SHP77 (cell line): ENCODE results near the gene SNRNP48.

Source experiments
- DNase-seq, 2 experiments: peaks; one replicate each; lab custom pipeline; 2025; lab: John Stamatoyannopoulos, UW

Gene SNRNP48, protein sequence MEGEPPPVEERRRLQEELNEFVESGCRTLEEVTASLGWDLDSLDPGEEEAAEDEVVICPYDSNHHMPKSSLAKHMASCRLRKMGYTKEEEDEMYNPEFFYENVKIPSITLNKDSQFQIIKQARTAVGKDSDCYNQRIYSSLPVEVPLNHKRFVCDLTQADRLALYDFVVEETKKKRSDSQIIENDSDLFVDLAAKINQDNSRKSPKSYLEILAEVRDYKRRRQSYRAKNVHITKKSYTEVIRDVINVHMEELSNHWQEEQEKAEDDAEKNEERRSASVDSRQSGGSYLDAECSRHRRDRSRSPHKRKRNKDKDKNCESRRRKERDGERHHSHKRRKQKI

DNA sequence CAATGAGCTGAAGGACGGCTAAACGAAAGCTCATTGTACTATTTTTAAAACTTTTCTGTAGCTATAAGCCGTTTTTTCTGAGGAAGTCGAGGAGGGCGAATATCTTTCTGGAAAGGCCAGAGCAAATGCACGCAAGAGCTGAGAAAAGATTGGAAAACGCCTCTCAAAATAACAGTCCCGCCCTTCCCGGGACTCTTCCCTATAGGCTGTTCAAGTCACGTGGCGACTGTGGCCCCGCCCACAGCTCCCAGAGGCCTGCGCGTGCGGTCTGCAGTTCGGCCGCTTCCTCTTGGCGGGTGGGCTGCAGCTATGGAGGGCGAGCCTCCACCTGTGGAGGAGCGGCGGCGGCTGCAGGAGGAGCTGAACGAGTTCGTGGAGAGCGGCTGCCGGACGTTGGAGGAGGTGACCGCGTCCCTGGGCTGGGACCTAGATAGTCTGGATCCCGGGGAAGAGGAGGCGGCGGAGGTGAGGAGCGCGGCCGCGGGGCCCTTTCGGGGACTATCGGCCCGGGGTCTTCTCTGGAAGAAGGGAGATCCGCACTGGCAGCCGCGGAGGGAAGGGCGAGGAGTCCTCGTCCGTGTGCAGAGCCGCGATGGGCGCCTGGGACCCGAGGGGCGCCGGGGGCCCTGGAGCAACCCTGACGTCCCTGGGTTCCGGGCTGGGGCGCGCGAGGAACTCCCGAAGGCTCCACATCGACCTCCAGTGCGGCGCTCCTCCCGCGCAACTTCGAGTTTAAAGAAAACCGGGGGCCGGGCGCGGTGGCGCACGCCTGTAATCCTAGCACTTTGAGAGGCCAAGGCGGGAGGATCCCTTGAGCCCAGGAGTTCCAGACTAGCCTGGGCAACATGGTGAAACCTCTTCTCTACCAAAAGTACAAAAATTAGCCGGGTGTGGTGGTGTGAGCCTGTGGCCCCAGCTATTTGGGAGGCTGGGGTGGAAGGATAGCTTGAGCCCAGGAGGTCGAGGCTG is at the start of gene SNRNP48:
Gene SNRNP48 (plus strand): TSS at position 250 of the 969 bp plus-strand sequence. CDS start 60 bp downstream, at position 310.
- DNase-seq = peak; percentile 90 to 94

DNA sequence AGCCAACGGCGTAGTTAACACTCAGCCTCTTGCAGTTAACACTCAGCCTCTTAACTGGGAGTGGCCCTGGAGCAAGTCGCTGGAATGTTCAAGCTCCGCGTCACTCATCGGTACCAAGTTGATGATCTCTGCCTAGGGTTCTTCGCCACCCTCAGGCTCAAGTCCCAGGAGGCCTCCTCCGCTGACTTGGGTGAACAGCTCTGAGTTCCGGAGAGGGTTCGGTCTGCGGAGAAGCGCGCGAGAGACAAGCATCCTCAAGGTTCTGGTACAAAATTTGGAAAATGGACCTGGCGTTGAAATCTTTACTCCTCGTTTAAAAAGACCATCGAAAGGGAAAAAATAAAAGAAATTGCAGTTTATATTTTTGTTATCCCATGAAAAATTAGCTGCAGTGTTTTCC is 49.4 kb upstream of the SNRNP48 start:
- DNase-seq = no peak

DNA sequence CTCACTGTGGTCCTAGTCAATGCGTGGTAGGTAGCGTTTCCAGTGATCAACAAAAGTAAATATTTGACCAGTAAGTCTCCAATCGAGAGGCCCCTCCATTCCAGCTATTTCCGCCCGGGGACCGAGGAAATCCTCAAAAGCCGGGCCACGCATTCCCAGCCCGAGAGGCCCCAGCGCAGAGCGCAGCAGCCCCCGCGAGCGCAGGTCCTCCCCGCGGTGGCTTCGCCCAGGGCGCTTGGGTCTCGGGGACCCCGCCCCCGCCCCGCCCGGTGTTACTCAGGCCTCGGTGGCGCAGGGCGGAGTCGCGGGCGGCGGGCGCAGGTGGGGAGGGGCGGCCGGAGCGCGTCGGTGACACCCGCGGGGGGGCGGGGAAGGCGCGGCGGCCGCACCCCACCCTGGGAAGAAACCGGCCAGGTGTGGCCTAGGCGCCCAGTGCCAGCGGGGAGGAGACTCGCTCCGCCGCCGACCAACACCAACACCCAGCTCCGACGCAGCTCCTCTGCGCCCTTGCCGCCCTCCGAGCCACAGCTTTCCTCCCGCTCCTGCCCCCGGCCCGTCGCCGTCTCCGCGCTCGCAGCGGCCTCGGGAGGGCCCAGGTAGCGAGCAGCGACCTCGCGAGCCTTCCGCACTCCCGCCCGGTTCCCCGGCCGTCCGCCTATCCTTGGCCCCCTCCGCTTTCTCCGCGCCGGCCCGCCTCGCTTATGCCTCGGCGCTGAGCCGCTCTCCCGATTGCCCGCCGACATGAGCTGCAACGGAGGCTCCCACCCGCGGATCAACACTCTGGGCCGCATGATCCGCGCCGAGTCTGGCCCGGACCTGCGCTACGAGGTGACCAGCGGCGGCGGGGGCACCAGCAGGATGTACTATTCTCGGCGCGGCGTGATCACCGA is 48.6 kb upstream of the SNRNP48 start, which contains the start of gene DSP:
Gene DSP (plus strand): TSS at position 497 of the 890 bp plus-strand sequence. CDS start 245 bp downstream, at position 742.
- DNase-seq = peak; percentile 37 to 50

DNA sequence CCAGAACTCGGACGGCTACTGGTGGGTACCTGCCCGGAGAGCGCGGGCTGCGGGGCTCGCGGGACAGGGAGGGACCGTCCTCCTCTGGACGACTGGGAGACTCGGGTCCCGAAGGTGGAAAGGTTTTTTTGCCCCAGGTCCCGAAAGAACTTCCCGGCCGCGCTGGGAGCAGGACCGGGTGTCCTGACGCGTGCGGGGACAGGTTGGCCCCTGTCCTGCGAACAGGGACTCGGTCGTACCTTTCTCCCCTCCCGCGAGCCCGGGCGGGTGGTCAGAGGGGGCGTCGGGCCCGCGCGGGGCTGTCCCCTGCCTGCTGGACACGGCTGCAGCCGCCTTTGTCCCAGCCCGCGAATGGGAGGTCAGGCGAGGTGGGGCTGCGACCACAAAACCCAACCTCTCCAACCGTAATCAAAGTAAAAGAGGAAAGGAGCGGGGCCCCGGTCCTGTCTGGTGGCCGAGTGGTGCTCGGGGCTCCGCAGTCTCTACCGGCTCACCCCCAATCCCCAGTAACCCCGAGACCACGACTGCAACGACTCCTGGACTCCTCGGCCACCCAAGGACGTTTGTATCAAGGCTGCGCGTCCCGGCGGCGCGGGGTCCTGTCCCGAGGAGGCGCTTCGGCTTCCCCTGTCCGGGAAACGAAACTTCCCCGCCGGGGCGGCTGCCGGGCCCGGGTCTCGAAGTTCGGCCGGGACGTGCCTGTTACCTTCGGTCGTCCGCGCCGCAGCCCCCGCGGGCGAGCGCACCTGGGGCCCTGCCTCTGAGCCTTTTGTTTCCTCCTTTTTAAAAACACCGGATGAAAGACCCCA is 47.7 kb upstream of the SNRNP48 start:
- no peak for DNase-seq

DNA sequence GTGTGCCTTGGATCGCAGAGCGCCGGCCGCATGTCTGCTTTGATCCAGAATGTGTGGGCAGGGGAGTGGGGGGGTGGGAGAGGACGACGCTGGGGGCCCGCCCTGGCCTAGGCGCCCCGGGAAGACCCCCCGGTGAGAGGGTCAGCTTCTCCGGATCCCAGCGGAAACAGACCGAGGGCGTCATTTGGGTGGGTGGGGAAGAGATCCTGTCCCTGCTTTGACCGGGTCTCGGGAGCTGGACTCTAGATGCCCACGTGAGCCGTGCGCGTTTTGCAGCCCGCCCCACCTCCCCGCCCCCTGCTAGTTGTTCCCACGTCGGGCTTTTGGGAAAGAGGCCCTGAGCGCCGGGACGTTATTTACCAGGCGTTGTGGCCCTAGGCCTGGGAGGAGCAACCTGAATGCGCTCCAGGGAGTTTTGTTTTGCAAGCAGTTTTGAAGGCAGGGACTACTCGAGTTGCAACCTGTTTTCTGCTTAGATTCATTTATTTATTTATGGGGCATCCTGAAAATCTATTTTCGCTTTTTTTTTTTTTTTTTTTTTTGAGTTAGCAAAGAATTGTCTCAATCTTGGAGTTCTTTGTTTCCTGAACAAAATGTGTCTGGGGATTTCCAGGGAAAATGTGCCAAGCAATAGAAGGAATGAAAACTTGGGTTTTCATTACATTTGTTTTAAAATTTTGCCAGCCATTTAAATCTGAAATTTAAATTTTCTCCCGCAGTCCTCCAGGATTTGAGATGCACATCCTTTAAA is 46.9 kb upstream of the SNRNP48 start:
- no peak for DNase-seq

DNA sequence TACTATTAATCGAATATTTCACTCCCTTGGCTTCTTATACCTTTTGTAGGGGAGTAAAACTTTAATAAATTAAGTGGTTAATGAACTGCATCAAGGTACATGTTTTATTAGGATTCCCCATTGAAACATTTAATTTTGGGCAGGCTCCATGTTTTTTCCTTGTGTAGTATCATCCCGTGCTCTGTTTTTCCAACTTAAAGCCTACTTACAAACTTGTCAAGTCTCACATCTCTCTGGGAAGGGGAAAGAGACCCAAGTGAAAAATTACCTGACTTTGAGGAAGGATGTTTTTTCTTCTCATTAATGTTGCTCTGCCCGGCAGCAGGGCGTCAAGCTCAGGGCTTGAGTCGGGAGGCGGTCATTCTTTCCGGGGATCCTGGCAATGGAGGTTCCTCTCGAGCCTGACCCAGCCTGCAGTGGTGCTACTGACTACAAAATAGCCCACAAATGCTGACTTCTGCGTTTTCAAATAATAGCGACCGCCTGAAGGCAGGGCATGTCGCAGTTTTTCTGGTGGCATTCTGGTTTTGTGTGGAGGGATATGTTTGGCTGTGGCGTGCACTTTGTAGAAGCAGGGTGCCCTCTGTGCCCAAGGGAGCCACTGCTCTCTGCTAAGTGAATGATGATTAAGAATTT is 46.1 kb upstream of the SNRNP48 start:
- no peak for DNase-seq

DNA sequence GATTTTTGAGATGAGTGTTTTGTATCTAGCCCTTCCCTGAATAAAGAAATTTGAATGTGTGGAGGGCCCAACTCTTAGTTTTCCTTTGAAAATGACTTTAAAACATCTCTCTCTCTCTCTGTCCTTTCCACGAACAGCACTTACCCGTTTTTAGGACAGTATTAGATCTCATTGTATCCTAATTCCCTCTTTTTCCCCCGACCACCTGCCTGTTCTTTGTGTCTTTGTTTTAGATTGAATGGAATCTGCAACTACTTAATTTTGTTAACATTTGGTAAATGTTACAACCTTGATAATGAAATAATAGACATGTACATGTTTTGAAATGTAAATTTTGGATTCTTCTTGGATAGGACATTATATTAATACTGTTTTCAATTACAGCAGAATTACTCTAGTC is 45.4 kb upstream of the SNRNP48 start:
- DNase-seq = no peak

DNA sequence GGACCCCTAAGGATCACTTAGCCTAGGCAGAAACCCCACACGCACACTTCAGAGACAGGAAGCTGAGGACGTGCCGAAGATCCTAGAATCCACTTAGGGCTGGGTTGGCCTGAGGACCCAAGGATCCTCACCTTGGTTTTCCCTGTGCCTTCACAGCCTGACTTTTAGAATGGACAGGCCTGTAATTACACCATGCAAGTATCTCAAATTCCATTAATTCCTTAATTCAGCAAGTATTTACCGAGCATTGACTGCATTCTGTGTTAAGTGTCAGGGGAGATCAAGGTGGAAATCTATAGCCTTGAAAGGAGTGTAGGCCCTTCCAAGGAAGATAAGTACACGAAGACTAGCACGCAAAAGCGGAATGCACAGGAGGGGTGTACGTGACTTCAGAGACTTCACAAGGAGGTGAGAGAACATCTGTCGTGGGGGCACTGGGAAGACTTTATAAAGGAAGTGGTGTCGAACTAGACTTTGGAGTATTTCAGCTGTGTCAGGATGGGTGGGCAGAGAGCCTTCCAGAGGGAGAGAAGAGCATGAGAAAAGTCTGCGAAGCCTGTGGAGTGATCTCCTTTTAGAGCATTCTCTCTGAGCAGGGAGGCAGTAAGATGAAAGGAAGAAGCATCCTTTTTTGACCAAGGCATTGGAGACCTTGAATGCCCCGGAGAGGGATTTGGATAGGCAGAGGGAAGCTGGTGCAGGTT is 44.5 kb upstream of the SNRNP48 start:
- DNase-seq = no peak

DNA sequence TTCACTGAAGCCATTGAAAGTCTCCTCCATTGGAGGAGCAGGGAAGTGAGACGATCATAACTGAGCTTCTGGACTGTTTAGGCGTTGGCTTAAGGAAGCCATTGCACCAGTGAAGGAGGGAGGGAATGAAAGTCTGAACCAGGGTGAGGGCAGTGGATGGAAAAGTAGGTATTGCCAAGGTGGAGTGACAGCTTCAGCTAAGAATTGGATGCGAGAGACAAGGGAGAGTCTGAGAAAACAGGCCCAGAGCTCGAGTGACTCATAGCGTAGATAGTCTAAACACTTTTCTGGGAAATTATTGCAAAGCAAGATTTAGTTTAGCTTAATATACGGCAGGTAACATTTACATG is 44.0 kb upstream of the SNRNP48 start:
- DNase-seq = no peak

DNA sequence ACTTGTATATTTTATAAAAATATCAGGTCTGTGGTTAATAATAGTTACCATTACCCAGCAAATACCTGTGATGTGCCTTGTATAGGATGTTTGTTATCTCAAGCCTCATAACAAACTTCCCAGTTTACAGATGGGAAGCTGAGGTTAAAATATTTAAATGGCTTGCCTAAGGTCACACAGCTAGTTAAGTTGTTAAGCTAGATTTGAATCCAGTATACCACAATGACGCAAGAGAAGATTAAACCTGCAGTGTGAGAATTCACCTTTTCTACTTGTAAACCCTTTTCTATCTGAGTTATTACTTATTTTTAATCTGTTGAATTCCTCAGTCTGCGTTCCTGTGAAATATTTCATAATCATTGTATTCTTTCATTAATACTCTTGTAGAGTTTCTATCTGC is 43.6 kb upstream of the SNRNP48 start:
- DNase-seq = no peak

DNA sequence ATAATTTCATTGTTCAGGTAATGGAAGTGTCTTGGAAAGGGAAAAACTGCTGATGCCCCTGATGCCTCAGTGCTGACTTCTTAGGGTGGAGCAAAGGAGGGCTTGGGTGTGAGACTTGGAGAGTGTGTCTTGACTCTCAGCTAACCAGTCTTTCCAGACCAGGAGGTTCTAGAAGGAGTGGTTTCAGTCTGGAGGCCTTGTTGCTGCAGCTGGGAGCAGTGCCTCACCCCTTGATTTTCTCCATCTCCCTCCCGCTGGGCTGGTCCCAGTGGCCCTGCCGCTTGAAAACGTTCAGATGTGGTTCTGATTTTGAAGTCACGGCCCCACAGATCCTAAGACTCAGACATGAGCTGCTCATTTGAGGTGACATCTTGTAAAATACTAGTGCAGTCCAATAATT is 43.1 kb upstream of the SNRNP48 start:
- DNase-seq = no peak

DNA sequence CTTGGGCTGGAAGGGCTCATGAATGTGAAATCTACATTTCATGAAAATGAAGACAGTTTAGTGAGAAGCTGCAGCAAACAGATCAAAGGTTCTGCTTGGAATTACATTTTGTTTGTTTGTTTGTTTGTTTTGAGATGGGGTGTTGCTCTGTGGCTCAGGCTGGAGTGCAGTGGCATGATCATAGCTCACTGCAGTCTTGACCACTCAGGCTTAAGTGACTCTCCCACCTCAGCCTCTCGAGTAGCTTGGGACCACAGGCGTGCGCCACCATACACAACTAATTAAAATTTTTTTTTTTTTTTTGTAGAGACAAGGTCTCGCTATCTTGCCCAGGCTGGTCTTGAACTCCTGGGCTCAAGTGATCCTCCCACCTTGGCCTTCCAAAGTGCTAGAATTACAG is 42.7 kb upstream of the SNRNP48 start:
- no peak for DNase-seq

DNA sequence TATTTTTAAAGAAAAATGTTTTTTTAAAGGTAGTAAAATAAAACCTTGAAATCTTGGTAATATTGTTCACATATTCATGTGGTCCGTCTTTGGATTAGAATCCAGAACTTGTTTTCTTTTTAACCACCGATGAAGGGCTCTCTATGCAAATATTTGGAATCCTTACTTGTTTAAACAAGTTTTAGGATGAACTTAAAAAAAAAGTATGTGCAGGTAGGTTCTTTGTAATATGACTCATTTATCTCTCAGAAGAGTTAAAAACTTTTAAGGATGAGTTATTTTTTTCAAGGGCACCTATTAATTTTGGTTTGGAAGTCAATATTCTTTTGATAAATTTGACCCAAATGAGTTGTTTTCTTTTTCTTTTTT is 39.6 kb upstream of the SNRNP48 start:
- no peak for DNase-seq

DNA sequence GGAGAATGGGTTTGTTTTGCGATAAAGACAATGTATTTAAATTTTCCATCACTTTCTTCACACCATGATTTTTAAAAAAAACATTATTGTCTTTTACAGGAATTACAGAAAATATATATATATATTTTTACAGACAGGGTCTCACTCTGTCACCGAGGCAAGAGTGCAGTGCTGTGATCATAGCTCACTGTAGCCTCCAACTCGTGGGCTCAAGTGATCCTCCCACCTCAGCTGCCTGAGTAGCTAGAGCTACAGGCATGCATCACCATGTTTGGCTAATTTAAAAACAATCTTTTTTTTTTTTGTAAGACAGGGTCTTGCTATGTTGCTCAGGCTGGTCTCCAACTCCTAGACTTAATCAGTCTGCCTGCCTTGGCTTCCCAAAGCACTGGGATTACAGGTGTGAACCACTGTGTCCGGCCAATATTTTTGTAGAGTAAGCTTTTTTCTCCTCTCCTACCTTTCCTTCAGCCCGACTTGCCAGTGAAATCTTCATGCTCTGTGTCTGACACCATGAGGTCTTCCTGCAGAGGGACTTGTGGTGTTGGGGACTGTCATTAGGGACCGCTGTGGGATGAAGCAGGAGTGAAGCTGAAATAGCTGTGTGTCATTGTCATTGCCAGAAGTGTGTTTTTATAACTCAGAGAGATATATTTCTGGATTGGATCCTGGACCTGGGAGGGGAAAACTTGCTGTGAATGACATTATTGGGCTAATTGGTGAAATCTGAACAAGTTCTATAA is 35.3 kb upstream of the SNRNP48 start:
- no peak for DNase-seq

DNA sequence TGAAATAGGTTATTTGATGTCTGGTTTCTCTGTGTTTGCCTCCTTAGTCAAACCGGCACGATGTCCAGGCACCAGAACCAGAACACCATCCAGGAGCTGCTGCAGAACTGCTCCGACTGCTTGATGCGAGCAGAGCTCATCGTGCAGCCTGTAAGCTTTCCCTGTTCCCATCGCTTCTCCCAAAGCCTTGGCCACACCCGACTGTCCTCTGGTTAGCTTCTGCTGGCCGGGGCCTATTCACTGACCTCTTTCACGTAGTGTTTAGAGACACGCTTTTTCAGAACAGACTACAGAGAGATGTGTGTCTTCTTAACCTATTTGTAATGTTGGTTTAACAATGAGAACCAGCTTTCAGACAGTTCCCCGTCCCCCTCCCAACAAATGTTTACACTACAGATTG is 34.3 kb upstream of the SNRNP48 start:
- DNase-seq = no peak

DNA sequence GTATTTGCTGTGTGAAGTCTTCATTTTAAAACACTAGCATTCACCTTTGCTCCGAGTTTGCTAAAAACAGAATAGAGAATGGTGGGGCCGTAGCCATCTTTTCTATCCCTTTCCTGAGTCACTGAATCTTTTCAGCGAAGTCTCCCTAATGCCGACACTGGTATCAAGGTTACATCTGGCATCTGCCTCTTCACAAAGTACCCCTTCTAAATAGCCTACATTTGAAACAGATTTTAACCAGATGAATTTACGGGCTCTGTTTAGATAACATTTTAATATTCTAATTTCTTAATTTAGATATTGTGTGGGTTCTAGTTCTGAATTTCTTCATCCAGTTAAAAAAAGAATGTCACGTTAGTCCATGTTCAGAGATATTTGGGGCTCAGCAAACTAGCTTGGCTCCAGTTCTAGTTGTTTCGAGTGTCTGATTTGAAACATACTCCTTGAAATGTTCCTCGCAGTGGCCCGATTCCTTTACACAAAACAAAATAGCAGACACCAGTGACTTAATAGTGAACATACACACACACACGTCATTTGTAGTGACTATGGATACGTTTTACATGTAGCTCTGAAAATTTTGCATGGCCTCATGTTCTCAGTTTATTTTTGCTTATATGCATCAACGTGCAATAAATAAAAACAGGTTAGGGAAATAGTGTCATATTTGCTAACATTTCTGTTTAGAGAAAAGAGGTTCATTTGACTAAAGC is 33.4 kb upstream of the SNRNP48 start:
- DNase-seq = no peak

DNA sequence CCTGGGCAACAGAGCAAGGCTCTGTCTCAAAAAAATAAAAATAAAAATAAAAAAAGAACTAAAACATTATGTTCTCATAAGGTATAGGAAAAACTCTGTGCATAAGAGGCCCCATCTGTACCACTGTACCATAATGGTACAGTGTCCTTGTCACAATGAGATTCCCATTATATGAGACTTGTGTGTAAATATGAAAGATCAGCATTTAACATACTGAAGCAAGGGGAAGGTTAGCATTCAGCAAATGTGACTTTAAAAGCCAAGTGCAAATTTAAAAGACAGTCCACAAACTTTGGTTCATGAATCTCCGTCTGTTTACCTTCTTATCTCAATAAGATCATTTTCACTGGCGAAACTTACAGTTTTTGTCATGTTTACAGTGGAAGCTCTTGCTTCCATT is 32.3 kb upstream of the SNRNP48 start:
- DNase-seq = no peak

DNA sequence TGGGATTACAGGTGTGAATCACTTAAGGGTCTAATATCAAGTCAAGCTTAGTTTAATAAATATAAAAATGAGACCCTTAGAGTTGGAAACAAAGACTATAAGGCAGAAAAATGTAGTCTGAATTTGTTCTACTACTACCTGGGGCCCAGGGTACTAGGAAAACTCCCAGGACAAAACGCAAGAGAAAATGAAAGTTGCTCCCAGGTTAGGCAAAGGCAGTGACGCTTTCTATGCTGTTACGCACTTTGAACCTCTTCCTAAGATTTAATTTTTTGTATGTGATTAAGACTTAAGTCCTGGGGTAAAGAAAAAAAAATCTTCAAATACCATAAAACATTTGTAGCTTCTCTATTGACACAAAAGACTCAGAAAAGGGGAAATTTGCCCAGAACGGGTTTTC is 31.2 kb upstream of the SNRNP48 start:
- no peak for DNase-seq
